HPDE6-E6E7 (cell line): ENCODE measurements around the gene ACP1.
"Not testable (repeated sequence)": the region's sequence is repeated elsewhere in the genome, so short reads cannot be mapped to it uniquely, and the experiment has no call there.

ENCODE experiments used
- DNase-seq: peaks from one replicate; pipeline ENCODE4 v3.0.0; 2011; ENCODE audit warnings: missing footprints; ENCODE audit errors: extremely low spot score

The ACP1 gene

GRCh38 chr2:310994-311393, 46.2 kb downstream of the ACP1 start:
- no peak for DNase-seq

- DNase-seq, result no peak
These were observed 49.2 kb downstream of the ACP1 start for GRCh38 chr2:313991-314390.

GRCh38 chr2:314561-315336, 50.0 kb downstream of the ACP1 start:
- no peak for DNase-seq

GRCh38 chr2:315925-316324, 51.2 kb downstream of the ACP1 start:
- not testable (repeated sequence) for DNase-seq

GRCh38 chr2:316381-316780, 51.6 kb downstream of the ACP1 start:
- no peak for DNase-seq

- no peak for DNase-seq
These were observed 53.0 kb downstream of the ACP1 start for GRCh38 chr2:317501-318424.

GRCh38 chr2:319059-319600, 54.4 kb downstream of the ACP1 start:
- no peak for DNase-seq

- DNase-seq, result no peak
These were observed 55.8 kb downstream of the ACP1 start for GRCh38 chr2:320561-320960.

- no peak for DNase-seq
These were observed 57.6 kb downstream of the ACP1 start for GRCh38 chr2:322326-322725.

GRCh38 chr2:323035-323434, 58.3 kb downstream of the ACP1 start:
- DNase-seq, result no peak
